ENCODE measurements around the gene OR51T1. TPM values are rescaled to one million over a fixed set of nuclear protein-coding genes. Genes with fewer than 3 reads are reported as not detected.

Gene OR51T1
- total RNA-seq, 4 donors from 2014 or later = not detected

- Histone ChIP-seq H3K27me3 (no peaks in the 10 kb centered on the region), H3K4me1 (no peaks in the 10 kb centered on the region), H3K4me3 (no peak overlapping the region), H3K9me3 (no peaks in the 10 kb centered on the region), H3K36me3 (no peaks in the 10 kb centered on the region), H3K27ac (no peak overlapping the region)
- TF ChIP-seq POLR2AphosphoS5 (IDR thresholded peaks at IDR 0.05) = no peak
- no peak for TF ChIP-seq POLR2A (IDR thresholded peaks at IDR 0.05)
- TF ChIP-seq EP300 (IDR thresholded peaks at IDR 0.05) = no peak
- TF ChIP-seq CTCF (IDR thresholded peaks at IDR 0.05) = no peak
- no peak for DNase-seq (ENCODE audit: low spot score in 2 of 2)
These were observed 44.9 kb downstream of the OR51T1 start for GRCh38 chr11:4926608-4927007.

Other genes starting within 250 kb of the OR51T1 start
- gene OR51D1, start 244.4 kb upstream of the OR51T1 start, total RNA-seq = not detected
- gene OR51E1, start 237.9 kb upstream of the OR51T1 start, total RNA-seq = under 1 TPM in 2 of 4 donors, not detected in 2; 0.24 to 0.34 TPM
- not detected for gene OR51E2, start 184.0 kb upstream of the OR51T1 start, total RNA-seq
- gene MMP26, start 177.1 kb upstream of the OR51T1 start, total RNA-seq = not detected
- gene OR51F1, start 112.0 kb upstream of the OR51T1 start, total RNA-seq = not detected
- not detected for gene OR52R1, start 77.5 kb upstream of the OR51T1 start, total RNA-seq
- gene OR51F2, start 60.6 kb upstream of the OR51T1 start, total RNA-seq = not detected
- not detected for gene OR51S1, start 32.7 kb upstream of the OR51T1 start, total RNA-seq
- not detected for gene OR51A7, start 21.9 kb downstream of the OR51T1 start, total RNA-seq
- not detected for gene OR51G2, start 37.5 kb downstream of the OR51T1 start, total RNA-seq
- not detected for gene OR51G1, start 42.4 kb downstream of the OR51T1 start, total RNA-seq
- not detected for gene OR51A4, start 65.7 kb downstream of the OR51T1 start, total RNA-seq
- not detected for gene OR51A2, start 73.8 kb downstream of the OR51T1 start, total RNA-seq
- gene OR51L1, start 113.0 kb downstream of the OR51T1 start, total RNA-seq = not detected
- not detected for gene OR52J3, start 164.6 kb downstream of the OR51T1 start, total RNA-seq
- not detected for gene OR52E2, start 177.7 kb downstream of the OR51T1 start, total RNA-seq
- gene OR52E1, start 187.7 kb downstream of the OR51T1 start, total RNA-seq = not detected

Data from suprapubic skin (tissue), 4 donors.